ENCODE measurements around the gene AKT2.

AKT2 gene

DNA sequence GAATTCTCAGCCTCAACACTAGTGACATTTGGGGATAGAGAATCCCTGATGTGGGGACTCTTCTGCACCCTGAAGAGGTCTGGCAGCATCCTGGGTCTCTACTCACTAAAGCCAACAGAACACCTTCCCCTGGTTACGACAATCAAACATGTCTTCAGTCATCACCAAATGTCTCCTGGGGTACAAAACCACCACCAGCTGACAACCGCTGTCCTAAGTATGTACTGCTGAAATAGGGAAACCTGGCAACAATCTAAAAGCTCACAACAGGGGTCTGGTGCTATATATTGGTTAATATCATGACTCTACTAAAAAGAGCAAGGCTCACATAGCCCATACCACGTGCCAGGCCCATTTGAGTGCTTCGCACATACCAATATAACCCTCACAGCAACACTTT, 13.4 kb downstream of the AKT2 start:
- no peak for DNase-seq

DNA sequence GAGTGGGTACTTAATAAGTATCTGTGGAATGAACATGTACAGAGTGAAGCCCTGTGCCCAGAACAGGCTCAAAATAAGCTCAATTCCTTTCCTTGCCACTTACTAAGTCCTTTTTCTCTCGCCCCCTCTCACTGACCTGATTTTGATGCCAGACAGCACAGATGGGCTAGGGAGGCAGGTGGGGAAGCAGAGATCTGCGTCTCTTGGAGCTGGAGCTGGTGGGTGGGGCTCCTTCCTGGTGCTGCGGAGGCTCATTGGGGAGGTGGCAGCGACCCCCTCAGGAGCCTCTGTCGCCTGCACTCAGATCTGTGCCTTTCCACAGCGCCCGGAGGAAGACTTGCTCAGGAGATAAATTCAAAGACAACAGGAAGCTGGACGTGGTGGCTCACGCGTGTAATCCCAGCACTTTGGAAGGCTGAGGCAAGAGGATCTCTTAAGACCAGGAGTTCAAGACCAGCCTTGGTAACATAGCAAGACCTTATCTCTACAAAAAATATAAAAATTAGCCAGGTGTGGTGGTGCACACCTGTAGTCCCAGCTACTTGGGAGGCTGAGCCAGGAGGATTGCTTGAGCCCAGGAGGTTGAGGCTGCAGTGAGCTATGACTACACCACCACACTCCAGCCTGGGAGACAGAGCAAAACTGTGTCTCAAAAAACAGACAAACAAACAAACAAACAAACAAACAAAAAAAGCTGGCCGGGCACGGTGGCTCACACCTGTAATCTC, 14.6 kb downstream of the AKT2 start:
- DNase-seq = no peak

DNA sequence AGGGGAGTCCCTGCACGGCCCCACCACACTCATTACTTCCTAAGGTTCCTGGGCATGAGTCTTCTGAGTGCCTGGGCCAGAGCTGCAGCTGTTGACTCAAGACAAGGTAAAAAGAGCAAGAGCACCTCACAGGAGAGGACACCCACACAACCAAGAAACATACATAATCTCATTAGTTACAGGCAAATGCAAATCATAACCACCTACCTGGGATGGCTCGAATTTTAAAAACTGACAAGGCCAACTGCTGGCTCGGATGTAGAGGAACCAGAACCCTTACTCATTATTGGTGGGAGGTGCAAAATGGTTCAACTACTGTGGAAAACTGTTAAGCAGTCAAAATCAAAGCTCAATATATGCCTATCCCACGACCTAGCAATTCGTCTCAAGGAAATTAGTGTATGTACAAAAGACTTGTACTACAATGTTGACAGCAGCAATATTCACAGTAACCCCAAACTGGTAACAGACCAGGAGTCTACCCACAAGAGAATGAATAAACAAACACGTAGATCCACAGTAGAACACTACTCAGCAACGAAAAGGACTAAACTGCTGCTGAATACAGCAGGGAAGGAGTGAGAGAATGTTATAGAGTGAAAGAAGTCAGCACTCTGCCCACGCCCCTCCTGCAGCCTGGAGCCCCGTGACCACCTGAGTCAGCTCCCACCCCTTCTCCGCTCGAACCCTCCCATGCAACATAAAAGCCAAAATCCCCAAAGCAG, 15.8 kb downstream of the AKT2 start:
- DNase-seq = no peak

DNA sequence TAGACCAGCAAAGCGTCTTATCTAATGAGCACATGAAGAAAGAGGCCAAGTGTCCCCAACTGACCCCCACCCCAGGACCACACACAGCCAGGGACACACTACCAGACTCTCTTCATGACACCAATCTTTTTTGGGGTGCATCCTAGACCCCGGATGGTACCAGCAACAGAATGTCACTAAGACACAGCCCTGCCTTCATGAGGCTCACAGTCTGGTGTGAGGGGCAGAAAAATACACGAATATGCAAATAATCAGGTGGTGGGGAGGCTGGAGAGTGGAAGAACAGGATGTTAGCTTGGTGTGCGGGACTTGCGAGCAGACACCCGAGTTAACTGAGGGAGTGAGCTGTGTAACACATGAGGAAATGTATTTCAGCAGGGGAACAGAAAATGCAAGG, 17.5 kb downstream of the AKT2 start:
- DNase-seq = no peak

DNA sequence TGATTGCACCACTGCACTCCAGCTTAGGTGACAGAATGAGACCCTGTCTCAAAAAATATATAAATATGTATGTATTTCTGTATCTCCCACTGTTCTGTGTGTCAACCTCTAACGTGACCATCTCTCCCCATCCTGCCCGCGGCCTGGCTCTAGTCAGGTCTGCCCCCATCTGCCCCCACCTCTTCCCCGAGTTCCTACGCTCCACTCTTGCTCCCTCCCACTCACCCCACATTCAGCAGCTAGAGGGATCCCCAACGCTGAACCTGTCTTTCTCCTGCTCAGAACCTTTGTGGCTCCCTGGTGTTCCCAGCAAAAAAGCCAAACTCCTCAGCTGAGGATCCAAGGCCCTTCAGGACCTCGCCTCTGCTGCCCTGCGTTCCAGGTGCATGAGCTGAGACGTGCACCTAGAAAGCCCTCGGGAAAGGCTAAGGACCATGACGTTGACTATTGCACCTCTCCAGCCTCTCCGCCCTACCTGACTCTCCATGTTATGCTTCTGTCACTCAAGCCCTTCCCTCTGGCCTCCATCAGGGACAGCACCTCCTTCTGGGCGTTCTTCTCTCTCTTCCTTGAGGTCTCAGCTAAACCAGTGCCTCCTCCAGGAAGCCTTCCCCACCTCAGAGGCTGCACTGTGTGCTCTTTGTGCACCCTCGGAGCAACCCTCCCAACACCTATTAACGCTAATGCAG, 18.1 kb downstream of the AKT2 start:
- no peak for DNase-seq

DNA sequence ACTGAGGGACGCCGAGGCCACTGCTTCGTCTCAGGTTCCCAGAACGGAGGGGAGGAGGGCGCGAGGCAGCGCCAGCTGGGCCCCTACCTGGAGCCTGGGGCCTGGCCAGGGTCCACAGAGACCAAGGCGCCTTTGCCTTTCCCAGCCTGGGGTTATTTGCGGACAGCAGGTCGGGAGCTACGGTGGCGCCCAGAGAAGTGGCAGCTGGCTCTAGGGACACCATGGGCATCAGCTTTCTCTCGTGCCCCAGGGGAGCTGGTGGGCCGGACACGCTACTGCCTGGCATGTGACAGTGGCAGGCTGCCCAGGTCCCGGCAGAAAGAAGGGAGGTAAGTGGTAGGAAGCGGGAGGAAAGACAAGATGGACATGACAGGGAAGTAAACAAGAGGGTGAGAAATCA, 19.0 kb downstream of the AKT2 start:
- DNase-seq = no peak

DNA sequence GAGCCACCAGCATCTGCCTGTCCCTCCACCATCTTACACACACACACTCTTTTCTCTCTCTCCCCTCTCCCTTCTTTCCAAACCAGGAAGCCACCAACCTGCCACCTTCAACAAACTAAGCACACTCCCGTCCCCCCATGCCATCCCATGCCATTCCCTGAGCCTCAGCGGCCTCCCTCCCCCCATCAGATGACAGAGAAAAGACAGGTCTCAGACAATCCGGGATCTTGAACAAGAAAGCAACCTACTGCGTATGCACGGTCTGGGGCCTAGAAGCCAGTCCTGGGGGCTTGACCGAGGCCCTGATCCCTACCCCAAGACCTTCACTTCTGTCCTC, 19.4 kb downstream of the AKT2 start:
- DNase-seq = no peak

DNA sequence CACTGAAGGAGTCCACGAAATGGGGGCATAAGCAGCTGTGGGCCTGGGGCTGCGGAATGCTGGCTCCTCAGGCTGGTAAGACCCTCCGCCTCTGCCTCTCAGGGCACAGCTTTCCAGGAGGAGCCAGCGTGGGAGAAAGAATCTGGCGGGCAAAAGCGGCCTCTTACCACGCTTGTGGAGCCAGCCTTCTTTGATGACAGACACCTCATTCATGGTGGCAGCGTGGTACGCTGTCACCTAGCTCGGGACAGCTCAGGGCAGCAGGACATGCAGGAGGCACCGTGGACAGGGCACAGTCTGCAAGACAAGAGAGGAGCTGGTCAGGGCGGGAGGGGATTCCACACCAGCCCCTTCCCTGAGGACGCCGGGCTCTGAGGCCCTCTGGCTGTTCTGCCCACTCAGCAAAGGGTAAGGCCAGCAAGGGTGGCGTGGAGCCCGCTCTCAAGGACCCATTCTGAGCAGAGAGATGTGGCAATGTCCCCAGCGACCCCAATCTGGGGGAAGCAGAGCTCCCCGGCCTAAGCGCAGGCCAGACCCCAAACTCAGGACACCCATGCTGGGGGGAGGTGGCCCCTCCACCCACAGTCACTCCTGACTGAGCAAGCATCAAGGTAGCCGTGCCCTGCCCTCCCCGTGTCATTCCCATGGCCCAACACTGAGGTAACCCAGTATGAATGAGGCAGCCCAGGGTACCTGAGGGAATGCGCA, 19.9 kb downstream of the AKT2 start:
- DNase-seq = no peak

DNA sequence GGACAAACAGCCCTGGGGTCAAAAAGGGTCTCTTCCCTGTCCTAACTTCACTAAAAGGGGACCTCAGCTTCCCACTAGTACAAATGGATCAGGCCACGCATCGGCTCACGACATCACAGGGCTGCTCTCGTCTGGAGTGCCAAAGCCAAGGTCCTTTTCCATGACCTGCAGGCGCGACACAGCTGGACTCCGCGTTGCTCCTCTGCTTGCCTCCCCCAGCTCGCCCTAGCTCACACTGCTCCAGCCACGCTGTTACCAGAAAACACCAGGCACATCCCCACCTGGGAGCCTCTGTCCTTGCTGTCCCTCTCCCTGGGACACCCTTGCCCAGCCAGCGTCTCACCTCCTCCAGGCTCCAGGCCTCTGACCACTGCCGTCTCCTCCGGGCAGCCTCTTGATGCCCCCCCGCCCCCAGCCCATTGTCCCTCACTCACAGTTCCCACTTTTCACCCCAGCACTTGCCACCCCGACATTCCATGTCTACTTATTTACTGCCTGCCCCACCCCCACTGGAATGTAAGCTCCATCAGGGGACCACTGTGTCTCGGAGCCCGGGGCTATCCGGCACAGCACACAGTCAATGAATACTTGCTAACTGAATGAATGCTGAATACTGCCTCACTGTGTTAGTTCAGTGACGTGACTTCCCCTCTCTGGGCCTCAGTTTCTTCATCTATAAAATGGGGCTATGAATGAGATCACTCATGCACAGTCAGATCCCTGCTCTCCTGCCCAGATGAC, 20.7 kb downstream of the AKT2 start:
- DNase-seq = no peak

DNA sequence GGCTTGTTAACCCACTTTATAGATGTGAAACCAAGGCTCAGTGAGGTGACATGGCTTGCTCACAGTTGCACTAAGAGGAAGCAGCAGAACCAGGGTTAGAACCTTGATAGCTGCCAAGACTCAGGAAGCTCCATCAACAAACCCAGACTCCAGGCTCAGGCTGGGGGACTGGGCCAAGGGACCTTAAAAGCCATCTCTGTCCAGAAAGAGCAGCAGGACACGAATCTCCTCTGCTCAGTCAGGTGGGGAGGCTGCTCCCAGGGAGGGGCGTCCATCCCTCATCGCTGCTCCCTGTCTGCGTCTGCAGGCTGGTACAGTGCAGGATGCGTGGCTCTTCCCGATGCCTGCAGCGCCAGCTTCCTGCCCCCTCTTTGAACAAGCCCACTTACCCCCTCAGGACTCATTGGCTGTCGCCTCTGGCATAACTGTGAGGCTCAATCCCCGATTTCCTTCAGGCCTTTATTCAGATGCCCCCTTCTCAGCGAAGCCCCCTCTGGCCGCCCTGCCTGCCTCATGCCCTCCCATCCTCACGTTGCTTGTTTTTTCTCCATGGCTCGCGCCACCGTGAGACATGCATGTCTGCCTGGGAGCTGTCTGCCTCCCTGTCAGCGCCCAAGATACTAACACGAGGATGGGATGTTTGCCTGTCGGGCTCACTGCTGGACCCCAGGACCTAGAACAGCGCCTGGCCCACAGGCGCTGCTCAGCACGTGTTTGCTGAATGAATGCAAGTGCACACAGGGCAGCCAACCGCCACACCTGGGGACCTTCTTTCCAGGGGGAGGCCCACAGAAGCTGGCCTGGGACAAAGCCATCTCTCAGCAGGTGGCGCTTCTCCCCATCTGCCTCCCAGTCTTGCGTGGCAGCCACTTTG, 21.5 kb downstream of the AKT2 start:
- no peak for DNase-seq

DNA sequence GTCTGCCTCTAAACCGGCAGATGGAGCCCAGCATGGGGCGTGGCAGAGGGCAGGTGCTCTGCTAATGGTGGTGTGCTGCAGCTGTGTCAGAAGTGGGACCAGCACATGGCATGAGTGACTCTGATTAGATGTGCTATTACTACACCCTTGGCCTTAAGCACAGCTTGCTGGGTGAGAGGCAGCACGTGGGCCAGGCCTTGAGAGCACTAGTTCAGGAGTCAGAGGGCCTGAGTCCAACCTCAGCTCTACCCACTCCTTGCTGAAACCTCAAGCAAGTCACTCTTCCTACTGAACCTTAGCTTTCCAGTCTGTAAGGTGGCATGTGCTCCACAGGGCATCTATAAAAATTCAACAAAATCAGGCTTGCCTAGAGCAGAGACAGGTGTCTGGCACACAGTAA, 22.7 kb downstream of the AKT2 start:
- peak; percentile 17 for DNase-seq

DNA sequence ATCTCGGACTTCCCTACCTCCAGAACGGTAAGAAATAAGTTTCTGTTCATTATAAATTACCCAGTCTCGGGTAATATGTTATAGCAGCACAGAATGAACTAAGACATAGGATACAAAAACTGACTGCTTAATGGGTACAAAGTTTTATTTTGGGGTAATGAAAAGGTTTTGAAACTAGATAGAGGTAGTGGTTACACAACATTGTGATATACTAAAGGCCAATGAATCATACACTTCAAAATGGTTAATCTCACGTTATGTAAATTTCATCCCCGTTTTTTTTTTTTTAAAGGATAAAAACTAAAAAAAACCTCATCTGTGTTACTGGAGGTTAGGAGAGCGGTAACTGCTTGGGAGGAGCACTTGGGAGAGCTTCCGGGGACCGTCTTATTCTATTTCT, 23.5 kb downstream of the AKT2 start:
- DNase-seq = no peak

DNA sequence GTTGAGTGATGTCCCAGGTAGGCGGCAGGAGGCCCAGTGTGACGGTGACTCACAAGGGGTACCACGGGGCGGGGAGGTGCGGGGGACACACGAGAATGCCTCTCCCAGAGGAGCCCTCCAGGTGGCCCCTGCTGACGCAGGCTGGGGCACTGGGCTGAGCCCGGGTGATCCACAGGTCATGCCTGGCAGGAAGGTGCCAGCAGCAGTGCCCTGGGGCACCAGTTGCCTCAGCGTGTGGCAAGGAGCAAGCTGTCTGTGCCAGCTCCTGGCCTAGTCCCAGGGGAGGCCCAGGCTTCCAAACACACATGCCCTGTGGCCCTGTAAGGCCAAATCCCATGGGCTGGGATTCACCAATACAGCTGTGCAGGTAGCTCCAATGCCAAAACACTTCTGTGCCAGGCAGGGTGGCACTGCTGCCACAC, 28.0 kb downstream of the AKT2 start:
- no peak for DNase-seq

DNA sequence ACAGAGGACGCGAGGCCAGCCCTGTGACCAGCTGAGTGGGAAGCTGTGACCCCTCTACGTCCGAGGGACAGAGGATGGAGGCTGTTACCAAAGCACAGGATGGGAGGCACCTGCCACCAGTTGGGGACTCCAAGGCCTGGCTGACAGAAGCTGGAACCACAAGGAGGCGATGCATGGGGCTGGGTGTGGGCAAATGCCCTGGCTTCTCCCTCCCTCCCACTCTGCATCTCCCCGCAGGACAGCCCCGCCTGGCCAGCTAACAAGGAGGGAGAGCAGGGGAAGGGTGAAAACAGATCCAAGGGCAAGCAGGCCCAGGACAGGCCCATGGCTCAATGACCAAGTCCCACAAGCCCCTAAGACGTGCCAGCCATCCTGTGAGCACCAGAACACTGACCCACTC, 28.6 kb downstream of the AKT2 start:
- no peak for DNase-seq

DNA sequence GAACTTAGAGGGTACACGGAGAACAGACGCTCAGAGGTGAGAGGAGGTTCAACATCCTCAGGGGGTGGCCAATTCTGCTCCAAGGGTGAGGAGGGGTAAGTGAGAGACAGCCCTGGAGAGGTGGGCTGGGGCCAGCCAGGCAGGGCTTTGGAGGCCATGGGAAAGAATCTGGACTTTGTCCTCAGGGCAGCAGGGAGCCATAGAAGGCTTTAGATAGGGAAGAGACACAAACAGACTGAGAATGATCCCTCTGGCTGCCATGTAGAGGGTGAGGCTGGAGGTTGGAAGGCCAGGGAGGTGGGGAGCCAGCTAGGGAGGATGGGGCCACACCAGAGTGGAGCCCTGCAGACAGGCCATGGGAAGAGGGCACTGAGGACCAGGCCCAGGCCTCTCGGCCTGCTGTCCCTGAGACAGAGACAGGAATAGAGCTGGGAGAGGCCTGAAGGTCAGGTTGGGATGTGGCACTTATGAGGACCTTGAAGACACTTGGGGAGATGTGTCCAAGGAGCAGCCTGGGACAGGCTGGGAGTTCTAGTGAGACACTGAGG, 29.5 kb downstream of the AKT2 start:
- no peak for DNase-seq

DNA sequence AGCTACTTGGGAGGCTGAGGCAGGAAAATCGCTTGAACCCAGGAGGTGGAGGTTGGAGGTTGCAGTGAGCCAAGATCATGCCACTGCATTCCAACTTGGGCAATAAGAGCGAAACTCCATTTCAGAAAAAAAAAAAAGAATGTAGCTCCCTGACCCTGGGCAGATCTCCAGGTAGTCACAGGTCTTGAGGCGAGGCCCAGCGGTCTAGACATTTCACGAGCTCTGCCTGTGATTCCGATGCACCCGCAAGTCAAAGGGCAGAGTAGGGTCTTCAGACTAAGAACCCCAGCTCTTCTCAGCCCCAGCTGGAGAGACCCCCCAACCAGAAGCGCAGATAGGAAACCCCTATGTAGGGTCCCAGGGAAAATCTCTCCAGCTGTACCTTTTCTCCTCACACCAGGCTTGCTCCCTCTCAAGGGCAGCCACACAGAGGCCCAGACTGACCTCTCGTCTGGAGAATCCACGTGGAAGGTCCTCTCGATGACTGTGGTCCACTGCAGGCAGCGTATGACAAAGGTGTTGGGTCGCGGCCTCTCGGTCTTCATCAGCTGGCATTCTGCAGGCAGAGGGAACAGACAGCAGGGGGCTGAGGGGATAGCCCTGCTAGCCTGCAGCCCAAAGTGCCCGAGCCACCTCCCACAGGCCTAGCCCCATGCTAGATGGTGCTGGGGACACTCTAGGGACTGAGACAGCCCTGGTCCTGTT, 30.3 kb downstream of the AKT2 start:
- DNase-seq = no peak

DNA sequence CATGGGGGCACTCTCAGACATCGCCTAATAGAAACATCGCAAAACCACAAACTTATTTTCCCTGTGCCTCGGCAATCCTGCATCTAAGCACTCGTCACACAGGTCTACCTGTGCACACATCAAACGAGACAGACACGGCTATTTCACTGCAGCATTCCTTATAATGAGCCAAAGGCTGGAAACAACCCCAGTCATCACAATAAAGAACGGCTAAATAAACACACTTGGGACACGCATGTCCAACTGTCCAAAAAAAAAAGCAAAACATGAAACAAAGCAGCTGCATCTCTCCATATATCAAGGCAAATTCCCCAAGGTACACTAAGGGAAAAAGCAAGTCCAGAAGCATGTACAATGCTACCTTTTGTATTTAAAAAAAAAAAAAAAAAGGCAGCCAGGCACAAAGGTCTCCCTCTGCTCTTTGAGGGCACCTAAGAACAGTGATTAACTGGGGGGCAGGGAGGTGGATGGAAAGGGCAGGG, 31.5 kb downstream of the AKT2 start:
- no peak for DNase-seq

DNA sequence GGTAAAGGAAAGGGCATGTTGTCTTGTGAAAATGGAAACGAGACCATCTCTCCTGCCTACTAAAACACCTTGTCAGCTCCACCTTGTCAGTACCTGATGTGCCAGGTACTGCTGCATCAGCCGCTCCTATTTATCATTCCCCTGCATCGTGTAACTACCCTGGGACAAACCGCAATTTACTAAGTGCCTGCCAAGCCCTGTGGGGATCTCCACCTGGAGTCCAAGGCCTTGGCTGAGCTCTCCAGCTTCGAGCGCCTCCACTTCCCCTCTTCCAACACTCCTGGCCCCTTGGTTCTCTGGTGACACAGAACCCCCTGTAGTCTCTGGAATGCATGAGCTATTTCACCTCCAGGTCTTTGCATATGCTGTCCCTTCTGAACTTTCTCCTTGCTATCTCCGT, 32.8 kb downstream of the AKT2 start:
- no peak for DNase-seq

DNA sequence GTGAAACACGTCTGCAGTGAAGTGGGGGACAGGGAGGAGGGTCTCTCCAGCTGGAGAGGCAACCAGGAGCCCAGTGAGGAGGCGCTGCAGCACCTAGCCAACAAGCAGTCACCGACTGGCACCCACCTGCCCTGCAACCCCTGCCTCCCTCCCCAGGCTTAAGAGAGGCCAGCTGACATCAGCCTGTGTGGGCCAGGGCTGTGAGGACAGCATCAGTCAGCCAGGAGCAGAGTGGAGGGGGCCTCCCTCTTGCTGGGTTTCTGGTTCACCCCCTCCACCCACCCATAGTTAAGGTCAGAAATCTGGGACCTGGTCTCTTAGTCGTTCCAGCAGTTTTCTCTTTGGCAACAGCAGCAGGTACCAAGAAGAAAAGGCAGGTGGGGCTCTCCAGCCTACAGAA, 33.2 kb downstream of the AKT2 start:
- no peak for DNase-seq

DNA sequence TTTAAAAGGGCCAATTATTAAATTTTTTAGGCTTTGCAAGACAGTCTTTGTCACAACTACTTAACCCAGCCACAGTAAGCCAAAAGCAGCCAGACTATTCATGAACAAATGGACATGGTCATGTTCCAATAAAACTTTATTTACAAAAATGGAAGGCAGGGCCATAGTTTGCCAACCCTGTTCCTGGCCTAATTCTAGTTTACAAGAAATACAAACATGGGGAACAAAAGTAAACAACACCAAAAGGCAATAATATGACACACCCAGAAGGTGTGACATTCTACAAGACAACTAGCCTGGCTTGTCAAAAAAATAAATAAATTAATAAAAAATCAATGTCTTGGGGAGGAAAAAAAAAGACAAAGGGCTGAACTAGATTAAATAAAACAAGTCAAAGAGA, 33.9 kb downstream of the AKT2 start:
- no peak for DNase-seq

DNA sequence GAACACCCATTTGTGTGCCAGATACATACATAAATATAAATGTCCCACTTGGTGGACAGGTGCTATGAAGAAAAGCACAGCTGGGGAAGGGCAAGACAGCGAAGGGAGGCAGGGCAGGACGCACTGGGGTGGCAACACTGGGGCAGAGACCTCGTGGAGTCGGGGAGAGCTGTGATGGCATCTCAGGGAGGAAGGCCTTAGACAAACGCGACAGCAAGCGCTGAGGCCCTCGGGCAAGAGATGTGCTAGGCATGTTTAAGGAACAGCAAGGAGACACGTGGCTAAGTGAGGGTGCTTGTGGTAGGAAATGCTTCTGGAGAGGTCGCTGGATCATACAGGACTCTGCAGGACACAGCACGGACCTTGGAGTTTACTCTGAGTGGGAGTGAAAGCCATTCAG, 35.4 kb downstream of the AKT2 start:
- no peak for DNase-seq
